ENCODE data around the gene SCAI. TPM values are rescaled to one million over a fixed set of nuclear protein-coding genes. Genes with fewer than 3 reads are reported as not detected.
"Not testable (repeated sequence)": the region's sequence is repeated elsewhere in the genome, so short reads cannot be mapped to it uniquely, and the experiment has no call there.

The SCAI gene
- total and polyA plus RNA-seq, 2 experiments from 2014 or later = 13.3 to 35.0 TPM

GRCh38 chr9:125121146-125121545 lies 22.2 kb downstream of the SCAI start (continued):
- no peak for TF ChIP-seq ZNF462 (CRISPR knock-in tag; IDR thresholded peaks at IDR 0.05)
- TF ChIP-seq CTCF (conservative IDR thresholded peaks at IDR 0.05; ENCODE audit: low read depth in 2 of 2) = no peak
- no peak for TF ChIP-seq EZH2 (IDR thresholded peaks at IDR 0.05; ENCODE audit: low read depth, unreplicated experiment)

- Histone ChIP-seq H3K27ac (ENCODE audit: low read depth) (peak overlapping the region; percentile 1; the same call in 1 of the 2 replicates), H3K4me1 (ENCODE audit: insufficient read depth) (peaks cover 5% of the 10 kb centered on the region), H3K79me2 (replicated peaks; ENCODE audit: insufficient read depth) (peaks cover 74% of the 10 kb centered on the region), H3K36me3 (ENCODE audit: insufficient read depth) (peaks cover 2% of the 10 kb centered on the region; the same call in 1 of the 2 replicates), H3K4me3 (no peak overlapping the region), H3K27me3 (ENCODE audit: insufficient read depth) (no peaks in the 10 kb centered on the region), H3K4me2 (no peak overlapping the region), H3K9me2 (ENCODE audit: insufficient read depth) (no peaks in the 10 kb centered on the region), H2AFZ (no peak overlapping the region), H3F3A (replicated peaks; ENCODE audit: low read depth) (no peaks in the 10 kb centered on the region), H4K20me1 (replicated peaks; ENCODE audit: insufficient read depth) (peaks cover 12% of the 10 kb centered on the region; the same call in 1 of the 2 replicates)
- peak overlapping the region; percentile 51; the same call in 1 of the 2 replicates for H3K27ac Mint-ChIP-seq
- H3K9me3 Mint-ChIP-seq = 0 out of 3 replicates have a peak, but pooled peaks cover 2% of the 10 kb centered on the region
- peaks cover 10% of the 10 kb centered on the region; the same call in 2 of the 3 replicates for H3K4me1 Mint-ChIP-seq
- no peak for TF ChIP-seq EZH2phosphoT487 (IDR thresholded peaks at IDR 0.05; ENCODE audit: unreplicated experiment)
- peak in 1 of 2 experiments; percentile 17; a peak in 1 of 4 replicates for TF ChIP-seq CTCF (conservative IDR thresholded peaks at IDR 0.05; ENCODE audit: low read depth in 2 of 2)
- no peak overlapping the region for H3K4me3 Mint-ChIP-seq
- H3K36me3 Mint-ChIP-seq (ENCODE audit: low read depth) = peaks cover 15% of the 10 kb centered on the region
- ATAC-seq = no peak
- no peak for DNase-seq (ENCODE audit: low spot score)
- peaks cover 1% of the 10 kb centered on the region for H3K27me3 Mint-ChIP-seq (ENCODE audit: insufficient read depth, low read depth, poor library complexity)
Observed at GRCh38 chr9:125119643-125120286, 23.6 kb downstream of the SCAI start.

- Mint-ChIP-seq H3K36me3 (ENCODE audit: low read depth) (peaks cover 23% of the 10 kb centered on the region), H3K9me3 (peaks cover 10% of the 10 kb centered on the region; the same call in 2 of the 3 replicates)
- not testable (repeated sequence) for H3K27ac Mint-ChIP-seq; H3K4me3 ChIP-seq; H3K4me3 Mint-ChIP-seq; H3K4me2 ChIP-seq; H3K4me1 Mint-ChIP-seq; H3K9me2 ChIP-seq (ENCODE audit: insufficient read depth); H2AFZ ChIP-seq; H3K36me3 ChIP-seq (ENCODE audit: insufficient read depth); ATAC-seq; H4K20me1 ChIP-seq (replicated peaks; ENCODE audit: insufficient read depth); H3K4me1 ChIP-seq (ENCODE audit: insufficient read depth); H3K27me3 ChIP-seq (ENCODE audit: insufficient read depth); H3K27me3 Mint-ChIP-seq (ENCODE audit: insufficient read depth, low read depth, poor library complexity); DNase-seq (ENCODE audit: low spot score); H3F3A ChIP-seq (replicated peaks; ENCODE audit: low read depth); H3K27ac ChIP-seq (ENCODE audit: low read depth)
- H3K79me2 ChIP-seq (replicated peaks; ENCODE audit: insufficient read depth) = peaks cover 73% of the 10 kb centered on the region
Observed at GRCh38 chr9:125118696-125119095, 24.6 kb downstream of the SCAI start.
